ENCODE results near the gene PRICKLE2. TPM values are rescaled to one million over a fixed set of nuclear protein-coding genes. Genes with fewer than 3 reads are reported as not detected.

The PRICKLE2 gene
- total RNA-seq, 4 donors from 2014 or later, result 28.8 to 48.1 (median 38.5) TPM

DNA sequence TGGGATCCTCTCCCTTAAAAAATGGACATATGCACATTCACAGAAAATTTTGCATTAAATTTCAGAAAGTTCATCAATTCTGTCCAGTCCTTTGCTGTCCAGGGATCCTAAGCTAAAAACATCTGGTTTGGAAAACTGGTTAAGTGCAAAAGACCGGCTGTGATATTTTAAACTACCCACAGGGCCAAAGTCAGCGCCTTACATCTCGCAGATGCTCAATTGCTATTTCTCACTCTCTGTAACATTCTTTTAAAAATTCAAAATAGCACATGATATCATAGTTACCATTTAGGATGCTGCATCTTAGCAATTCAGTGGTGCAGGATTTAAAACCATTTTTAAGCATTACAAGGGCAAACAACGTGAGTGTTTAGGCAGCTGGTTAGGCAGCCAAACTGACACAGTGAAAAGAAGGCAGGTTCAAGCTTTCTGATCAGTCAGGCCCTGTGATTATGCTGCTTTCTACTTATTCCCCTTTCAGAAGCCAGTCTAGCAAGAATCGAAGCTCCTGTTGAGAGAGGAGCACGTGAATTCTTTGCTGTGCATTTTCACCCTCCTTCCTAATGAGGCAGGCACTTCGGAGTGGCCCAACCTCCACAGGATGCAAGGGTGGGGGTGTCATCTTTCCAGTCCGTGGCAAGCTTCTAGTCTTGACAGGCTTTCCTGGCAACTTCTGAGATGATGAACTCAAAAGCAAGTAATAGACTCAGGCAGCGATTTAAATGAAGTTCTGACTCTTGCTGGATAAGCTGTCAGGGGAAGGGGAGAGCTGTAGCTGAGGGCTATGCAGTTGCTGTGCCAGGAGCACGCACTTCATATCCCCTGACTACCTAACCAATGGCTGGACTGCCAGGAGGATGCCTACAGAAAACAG lies 8.8 kb downstream of the PRICKLE2 start:
- no peaks in the 10 kb centered on the region for H3K36me3 ChIP-seq
- H3K27ac ChIP-seq, result peak overlapping the region; percentile 15 to 51 (median 37)
- peaks cover 43 to 66% of the 10 kb centered on the region in 2 donors for H3K4me1 ChIP-seq
- no peaks in the 10 kb centered on the region for H3K9me3 ChIP-seq
- H3K27me3 ChIP-seq, result no peaks in the 10 kb centered on the region
- no peak overlapping the region for H3K4me3 ChIP-seq (replicated peaks in 1 of 3)
- peak; percentile 41 to 47 for DNase-seq
- no peak for TF ChIP-seq POLR2A (IDR thresholded peaks at IDR 0.05)
- TF ChIP-seq, protein P1, sequence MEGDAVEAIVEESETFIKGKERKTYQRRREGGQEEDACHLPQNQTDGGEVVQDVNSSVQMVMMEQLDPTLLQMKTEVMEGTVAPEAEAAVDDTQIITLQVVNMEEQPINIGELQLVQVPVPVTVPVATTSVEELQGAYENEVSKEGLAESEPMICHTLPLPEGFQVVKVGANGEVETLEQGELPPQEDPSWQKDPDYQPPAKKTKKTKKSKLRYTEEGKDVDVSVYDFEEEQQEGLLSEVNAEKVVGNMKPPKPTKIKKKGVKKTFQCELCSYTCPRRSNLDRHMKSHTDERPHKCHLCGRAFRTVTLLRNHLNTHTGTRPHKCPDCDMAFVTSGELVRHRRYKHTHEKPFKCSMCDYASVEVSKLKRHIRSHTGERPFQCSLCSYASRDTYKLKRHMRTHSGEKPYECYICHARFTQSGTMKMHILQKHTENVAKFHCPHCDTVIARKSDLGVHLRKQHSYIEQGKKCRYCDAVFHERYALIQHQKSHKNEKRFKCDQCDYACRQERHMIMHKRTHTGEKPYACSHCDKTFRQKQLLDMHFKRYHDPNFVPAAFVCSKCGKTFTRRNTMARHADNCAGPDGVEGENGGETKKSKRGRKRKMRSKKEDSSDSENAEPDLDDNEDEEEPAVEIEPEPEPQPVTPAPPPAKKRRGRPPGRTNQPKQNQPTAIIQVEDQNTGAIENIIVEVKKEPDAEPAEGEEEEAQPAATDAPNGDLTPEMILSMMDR (IDR thresholded peaks at IDR 0.05), result no peak
- intact Hi-C loops (cut with DNase I), result no loop called here
- 37 to 40% methylated on average over 10 of the region's 10 CpGs for WGBS, 2 donors

DNA sequence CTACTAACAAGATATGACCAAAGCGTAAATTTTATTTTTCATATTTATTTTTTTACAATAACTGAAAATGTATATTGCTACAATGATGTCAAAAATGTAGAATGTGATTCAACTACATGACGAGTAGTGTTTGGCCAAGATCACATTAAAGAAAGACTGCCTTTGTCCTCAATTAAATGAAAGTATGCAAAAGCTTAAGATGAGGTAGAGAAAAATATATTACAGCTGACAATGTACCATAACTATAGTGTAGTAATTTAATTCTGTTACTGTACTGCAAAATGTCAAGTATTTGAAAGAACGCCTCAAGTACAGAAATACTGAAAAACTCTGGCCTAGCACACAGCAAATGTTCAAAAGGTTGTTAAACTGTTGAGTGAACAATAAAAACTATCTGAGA lies 9.7 kb downstream of the PRICKLE2 start:
- WGBS, 2 donors, result 95 to 97% methylated on average over 3 of the region's 3 CpGs
- Histone ChIP-seq H3K36me3 (no peaks in the 10 kb centered on the region), H3K27ac (peak overlapping the region in 2 of 3 donors; percentile 37 to 51), H3K4me1 (peaks cover 49 to 64% of the 10 kb centered on the region in 2 donors), H3K27me3 (no peaks in the 10 kb centered on the region), H3K4me3 (replicated peaks in 1 of 3) (no peak overlapping the region), H3K9me3 (no peaks in the 10 kb centered on the region)
- intact Hi-C loops (cut with DNase I), result no loop called here
- no peak for DNase-seq
- TF ChIP-seq POLR2A (IDR thresholded peaks at IDR 0.05), result no peak
- TF ChIP-seq, protein P1 (IDR thresholded peaks at IDR 0.05), result no peak

DNA sequence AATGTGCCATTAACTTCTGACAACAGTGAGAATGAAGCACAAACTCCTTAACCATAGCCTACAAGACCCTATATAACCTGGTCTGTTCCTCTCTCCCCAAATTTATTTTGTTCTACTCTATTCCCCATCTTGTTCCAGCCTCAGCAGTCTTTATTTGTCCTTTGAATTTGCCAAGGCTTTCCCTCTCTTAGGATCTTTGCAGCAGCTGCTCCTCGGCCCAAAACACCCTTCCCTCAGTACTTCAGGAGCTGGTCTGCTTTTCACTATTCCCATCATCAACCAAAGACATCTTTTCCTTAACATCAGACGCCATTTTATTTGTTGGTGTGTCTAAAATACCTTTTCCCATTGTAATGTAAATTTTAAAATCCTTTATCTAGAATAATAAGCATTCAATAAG lies 10.2 kb downstream of the PRICKLE2 start:
- Histone ChIP-seq H3K27ac (peak overlapping the region in 2 of 3 donors; percentile 58 to 72), H3K4me3 (replicated peaks in 1 of 3) (no peak overlapping the region), H3K4me1 (peaks cover 49 to 64% of the 10 kb centered on the region in 2 donors), H3K36me3 (no peaks in the 10 kb centered on the region), H3K27me3 (no peaks in the 10 kb centered on the region), H3K9me3 (no peaks in the 10 kb centered on the region)
- DNase-seq, result no peak
- WGBS, 2 donors, result 76 to 87% methylated on average over 2 of the region's 2 CpGs
- no peak for TF ChIP-seq POLR2A (IDR thresholded peaks at IDR 0.05)
- TF ChIP-seq, protein P1 (IDR thresholded peaks at IDR 0.05), result no peak
- intact Hi-C loops (cut with DNase I), result no loop called here

DNA sequence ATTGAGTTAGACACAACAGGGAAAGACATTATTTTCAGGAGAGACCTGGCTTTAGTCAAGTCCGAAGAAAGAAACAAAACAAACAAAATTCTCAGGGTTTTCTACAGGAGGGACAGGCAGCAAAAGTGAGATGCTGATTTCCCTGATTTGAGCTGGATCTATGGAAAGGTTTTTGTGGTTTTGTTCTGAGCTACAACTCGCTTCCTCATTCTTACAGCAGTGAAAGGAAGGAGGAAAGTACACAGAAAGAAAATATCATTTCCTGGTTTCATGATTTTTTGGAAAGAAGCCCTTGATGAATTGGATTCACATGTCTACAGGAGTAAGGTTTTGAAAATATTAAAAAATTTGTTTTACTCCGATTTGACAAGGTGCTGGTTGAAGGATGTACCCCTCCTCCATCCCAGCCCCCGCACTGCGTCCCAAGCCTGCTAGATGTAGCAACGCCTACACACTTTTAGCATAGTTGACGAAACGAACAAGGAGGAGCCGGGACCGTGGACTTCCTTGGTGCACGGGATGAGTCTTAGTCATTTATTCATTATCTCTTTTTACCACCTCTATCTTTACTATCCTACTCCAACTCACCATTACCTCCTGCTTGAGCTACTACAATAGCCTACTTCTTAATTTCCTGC lies 10.8 kb downstream of the PRICKLE2 start:
- no peak overlapping the region for H3K4me3 ChIP-seq (replicated peaks in 1 of 3)
- intact Hi-C loops (cut with DNase I), result no loop called here
- DNase-seq, result no peak
- peak overlapping the region; percentile 58 to 72 (median 69) for H3K27ac ChIP-seq
- TF ChIP-seq, protein P1 (IDR thresholded peaks at IDR 0.05), result no peak
- no peak for TF ChIP-seq POLR2A (IDR thresholded peaks at IDR 0.05)
- 66 to 74% methylated on average over 11 of the region's 11 CpGs for WGBS, 2 donors
- H3K4me1 ChIP-seq, result peaks cover 50 to 62% of the 10 kb centered on the region in 2 donors
- H3K36me3 ChIP-seq, result no peaks in the 10 kb centered on the region
- no peaks in the 10 kb centered on the region for H3K27me3 ChIP-seq
- H3K9me3 ChIP-seq, result no peaks in the 10 kb centered on the region

DNA sequence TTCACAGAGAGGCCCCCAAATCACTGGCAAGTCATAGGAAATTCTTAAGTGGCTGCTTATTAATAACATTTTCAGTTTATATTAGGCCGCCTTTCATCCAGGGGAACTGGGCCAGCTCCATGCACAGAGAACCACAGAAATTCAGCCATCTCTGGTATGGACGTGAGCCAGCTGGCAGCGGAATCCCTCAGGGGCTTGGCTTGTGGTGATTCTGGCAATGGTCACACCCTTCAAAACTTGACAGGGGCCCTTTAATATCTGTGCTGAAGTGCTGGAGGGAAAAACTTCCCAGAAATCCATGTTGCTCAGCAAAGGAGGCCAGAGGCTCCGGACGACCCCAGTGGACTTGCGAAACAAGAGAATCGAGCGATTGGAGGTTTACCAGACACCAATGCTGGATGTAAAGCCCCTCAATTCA lies 11.3 kb downstream of the PRICKLE2 start:
- Histone ChIP-seq H3K4me3 (replicated peaks in 1 of 3) (no peak overlapping the region), H3K27ac (peak overlapping the region; percentile 58 to 72 (median 69)), H3K9me3 (no peaks in the 10 kb centered on the region), H3K36me3 (no peaks in the 10 kb centered on the region), H3K4me1 (peaks cover 51 to 58% of the 10 kb centered on the region in 2 donors), H3K27me3 (no peaks in the 10 kb centered on the region)
- peak; percentile 65 to 71 for DNase-seq
- intact Hi-C loops (cut with DNase I), result no loop called here
- TF ChIP-seq, protein P1 (IDR thresholded peaks at IDR 0.05), result no peak
- no peak for TF ChIP-seq POLR2A (IDR thresholded peaks at IDR 0.05)
- 23 to 27% methylated on average over 8 of the region's 8 CpGs for WGBS, 2 donors
